Liver (tissue), 3 donors: ENCODE results near the gene SIRT2.

Source experiments
- FOXA2 ChIP-seq: IDR thresholded peaks from 2 replicates; pipeline ENCODE4 v1.6.1; 2016; ENCODE audit warnings: antibody characterized with exemption
- GABPA ChIP-seq, 2 donors: IDR thresholded peaks in 1 of 2; conservative IDR thresholded peaks in 1 of 2; 2 replicates each; pipeline ENCODE4 v1.6.1; 2016; ENCODE audit warnings: antibody characterized with exemption in 2 of 2, mild to moderate bottlenecking in 1 of 2, moderate library complexity in 1 of 2
- MAX ChIP-seq: IDR thresholded peaks from 2 replicates; pipeline ENCODE4 v1.6.1; 2016; ENCODE audit warnings: antibody characterized with exemption
- NR2F2 ChIP-seq: IDR thresholded peaks from 2 replicates; pipeline ENCODE4 v1.6.1; 2016; ENCODE audit warnings: antibody characterized with exemption
- TAF1 ChIP-seq: conservative IDR thresholded peaks from 2 replicates; pipeline ENCODE4 v1.6.1; 2016; ENCODE audit warnings: antibody characterized with exemption, mild to moderate bottlenecking
- YY1 ChIP-seq: IDR thresholded peaks from 2 replicates; pipeline ENCODE4 v1.6.1; 2016; ENCODE audit warnings: antibody characterized with exemption, mild to moderate bottlenecking
- TF ChIP-seq, protein P1 (sequence below): fragments of 150-350 bp; IDR thresholded peaks from 2 replicates; pipeline ENCODE4 v1.5.1; 2017; ENCODE audit warnings: improper control_type of control experiment, low read depth, low read length; ENCODE audit not compliant: missing input control
- donor health status: healthy.
- donor health status: healthy.

DNA sequence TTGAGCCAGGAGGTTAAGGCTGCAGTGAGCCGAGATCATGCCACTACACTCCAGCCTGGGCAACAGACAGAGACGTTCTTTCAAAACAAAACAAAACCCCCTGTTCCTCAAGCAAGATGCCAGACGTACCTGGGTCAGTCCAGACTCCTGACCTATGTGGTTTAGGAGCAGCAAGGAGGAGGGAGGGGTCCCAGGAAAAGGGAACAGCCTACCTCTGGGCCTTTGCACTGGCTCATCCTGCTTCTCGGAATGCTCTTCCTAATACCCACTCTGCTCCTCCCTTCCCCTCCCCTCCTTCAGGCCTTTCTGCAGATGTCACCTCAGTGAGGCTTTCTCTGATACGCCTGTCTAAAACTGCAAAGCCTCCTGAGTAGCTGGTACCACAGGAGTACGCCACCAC, 30.9 kb downstream of the SIRT2 start:
- TF ChIP-seq YY1 (no peak), FOXA2 (no peak), NR2F2 (no peak), TAF1 (no peak), MAX (no peak), GABPA (IDR thresholded peaks at IDR 0.05 in 1 of 2, conservative IDR thresholded peaks at IDR 0.05 in 1 of 2) (no peak)
- TF ChIP-seq, protein P1, sequence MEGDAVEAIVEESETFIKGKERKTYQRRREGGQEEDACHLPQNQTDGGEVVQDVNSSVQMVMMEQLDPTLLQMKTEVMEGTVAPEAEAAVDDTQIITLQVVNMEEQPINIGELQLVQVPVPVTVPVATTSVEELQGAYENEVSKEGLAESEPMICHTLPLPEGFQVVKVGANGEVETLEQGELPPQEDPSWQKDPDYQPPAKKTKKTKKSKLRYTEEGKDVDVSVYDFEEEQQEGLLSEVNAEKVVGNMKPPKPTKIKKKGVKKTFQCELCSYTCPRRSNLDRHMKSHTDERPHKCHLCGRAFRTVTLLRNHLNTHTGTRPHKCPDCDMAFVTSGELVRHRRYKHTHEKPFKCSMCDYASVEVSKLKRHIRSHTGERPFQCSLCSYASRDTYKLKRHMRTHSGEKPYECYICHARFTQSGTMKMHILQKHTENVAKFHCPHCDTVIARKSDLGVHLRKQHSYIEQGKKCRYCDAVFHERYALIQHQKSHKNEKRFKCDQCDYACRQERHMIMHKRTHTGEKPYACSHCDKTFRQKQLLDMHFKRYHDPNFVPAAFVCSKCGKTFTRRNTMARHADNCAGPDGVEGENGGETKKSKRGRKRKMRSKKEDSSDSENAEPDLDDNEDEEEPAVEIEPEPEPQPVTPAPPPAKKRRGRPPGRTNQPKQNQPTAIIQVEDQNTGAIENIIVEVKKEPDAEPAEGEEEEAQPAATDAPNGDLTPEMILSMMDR, result no peak
